Inflammatory macrophage treated with lipopolysaccharide for 1 hour (primary cell): Measurements from ENCODE around the gene ZFYVE9.
A peak's percentile ranks its signal among the peaks of the same experiment; 100 is the strongest.
"Not testable (repeated sequence)": the region's sequence is repeated elsewhere in the genome, so short reads cannot be mapped to it uniquely, and the experiment has no call there.

Source experiments
- DNase-seq, 2 donors: peaks; one replicate each; pipeline ENCODE4 v3.0.0-alpha.2; 2020 to 2022

Gene ZFYVE9

DNA sequence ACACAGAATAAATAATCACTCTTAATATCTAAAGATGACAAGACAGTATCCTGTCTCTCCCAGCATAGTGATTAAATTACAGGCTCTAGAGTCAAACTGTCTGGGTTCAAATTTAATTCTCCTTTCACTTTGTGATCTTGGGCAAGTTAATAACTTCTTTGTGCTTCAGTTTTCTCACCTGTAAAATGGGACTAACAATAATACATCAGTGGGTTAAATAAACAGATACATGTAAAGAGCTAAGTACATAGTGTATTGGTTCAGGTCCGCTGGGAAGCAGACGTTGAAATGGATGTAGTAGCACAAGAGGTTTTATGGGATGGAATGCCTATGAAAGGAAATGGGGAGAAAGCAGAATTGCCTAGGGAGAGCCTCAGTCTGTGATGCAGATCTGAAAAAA lies 10.7 kb downstream of the ZFYVE9 start:
- no peak for DNase-seq

GRCh38 chr1:52153010-52153409 lies 11.1 kb downstream of the ZFYVE9 start:
- DNase-seq = no peak

DNA sequence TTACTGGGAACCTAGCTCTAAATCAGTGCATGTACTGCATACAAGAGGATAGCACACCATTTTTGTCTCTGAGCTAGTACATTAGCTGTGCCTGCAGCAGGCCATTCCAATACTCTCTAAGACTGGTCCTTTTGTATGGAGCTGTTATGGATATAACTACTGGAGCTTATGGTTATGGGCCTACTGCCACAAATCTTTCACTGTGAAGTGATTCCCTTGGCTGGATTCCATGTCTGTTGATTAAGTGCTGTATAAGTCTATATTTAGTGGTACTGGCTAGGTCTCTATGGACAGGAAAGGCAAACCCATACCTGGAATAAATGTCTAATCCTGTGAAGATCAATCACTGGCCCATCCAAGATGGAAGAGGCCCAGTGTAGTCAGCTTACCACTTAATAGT lies 12.0 kb downstream of the ZFYVE9 start:
- no peak for DNase-seq

DNA sequence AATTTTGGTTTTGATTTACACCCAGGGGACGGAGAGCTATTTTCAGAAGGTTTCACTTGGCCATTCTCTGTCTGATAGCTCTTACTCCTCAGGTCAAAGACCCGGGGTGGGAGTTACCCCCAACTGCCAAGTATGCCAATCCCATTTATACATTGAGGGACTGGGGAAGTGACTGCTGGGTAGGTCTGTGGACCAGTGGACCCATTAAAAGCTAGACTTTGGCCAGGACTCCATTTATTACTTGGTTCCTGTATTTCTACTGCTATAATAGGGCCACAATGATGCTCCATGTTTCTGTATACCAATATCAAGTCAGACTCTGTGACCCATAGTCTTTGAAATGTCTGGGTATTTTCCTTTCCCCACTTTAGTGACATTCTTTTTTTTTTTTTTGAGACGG lies 14.6 kb downstream of the ZFYVE9 start:
- DNase-seq = no peak

GRCh38 chr1:52157582-52157981 lies 15.7 kb downstream of the ZFYVE9 start:
- DNase-seq = no peak

DNA sequence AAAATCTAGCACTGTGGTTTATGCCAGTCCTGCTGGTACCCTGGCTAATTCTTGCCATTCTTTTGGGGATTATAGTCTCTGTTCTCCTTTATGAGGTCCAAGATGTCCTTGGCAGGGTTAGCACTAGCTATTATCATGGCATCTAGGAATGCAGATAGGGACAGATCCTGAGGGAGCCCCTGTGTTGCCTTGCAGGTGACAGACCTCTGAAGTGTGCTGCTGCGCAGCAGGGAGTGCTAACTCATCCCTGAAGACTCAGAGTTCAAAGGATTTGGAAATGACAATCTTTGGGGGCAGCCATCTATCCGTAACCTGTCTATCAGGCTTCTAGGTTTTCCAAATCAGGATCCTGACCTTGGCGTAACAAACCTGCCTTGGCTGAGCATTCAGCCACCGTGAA lies 16.3 kb downstream of the ZFYVE9 start:
- no peak for DNase-seq

GRCh38 chr1:52159033-52159789 lies 17.3 kb downstream of the ZFYVE9 start:
- no peak for DNase-seq

GRCh38 chr1:52162947-52163346 lies 21.1 kb downstream of the ZFYVE9 start:
- no peak for DNase-seq

- DNase-seq = no peak
Observed at GRCh38 chr1:52164604-52165003, 22.7 kb downstream of the ZFYVE9 start.

DNA sequence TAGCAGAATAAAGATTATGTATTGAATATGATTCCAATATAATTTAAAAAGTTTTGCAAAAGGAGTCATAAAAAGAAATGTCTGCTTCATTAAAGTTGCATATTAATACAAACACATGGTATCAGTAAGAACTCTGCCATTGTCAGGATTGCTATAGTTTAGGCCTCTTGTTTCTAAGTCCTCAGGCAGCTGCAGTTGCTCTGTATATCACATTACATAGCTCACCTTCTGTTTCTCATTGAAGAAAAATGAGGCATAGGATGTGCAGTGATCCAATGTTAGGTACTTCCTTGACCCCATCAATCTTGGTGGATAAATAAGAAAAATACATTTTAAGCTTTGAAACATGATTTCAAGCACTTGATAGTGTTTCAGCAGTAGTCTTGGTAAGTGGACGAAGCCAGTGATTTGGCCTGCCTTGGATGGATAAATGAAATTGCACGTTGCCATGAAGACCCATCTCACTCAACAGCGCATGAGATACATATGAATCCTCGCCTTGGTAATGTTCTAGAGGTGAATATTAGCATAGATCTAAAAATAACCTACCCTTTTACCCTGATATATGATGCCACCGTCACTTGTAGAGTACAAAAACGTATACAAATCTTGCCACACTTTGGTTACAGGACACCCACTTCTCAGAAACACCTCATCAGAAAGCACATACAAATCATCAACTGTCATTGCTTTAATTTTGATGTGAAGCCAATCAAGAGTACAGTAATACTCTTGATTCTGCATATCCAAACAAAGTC lies 25.3 kb downstream of the ZFYVE9 start:
- no peak for DNase-seq

DNA sequence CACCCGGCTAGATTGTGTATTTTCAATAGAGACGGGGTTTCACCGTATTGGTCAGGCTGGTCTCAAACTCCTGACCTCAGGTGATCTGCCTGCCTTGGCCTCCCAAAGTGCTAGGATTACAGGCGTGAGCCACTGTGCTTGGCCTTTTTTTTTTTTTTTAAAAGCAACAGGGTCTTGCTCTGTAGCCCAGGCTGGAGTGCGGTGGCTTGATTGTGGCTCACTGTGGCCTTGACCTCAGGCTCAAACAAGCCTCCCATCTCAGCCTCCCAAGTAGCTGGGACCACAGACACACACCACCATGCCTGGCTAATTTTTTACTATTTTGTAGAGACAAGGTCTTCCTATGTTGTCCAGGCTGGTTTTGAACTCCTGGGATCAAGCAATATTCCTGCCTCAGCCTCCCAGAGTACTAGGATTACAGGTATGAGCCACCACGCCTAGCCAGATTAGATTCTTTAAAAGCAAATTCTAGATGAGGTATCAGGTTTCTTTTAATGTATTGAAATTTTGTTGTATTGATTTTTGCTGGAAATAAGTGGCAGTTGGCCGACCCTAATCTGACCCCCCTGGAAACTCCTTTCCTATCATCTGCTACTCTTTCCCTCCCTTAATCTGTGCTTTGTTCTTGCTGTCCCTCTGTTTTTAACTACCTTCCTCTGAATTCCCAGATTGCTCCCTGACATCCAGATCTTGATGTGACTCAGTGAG lies 26.6 kb downstream of the ZFYVE9 start:
- no peak for DNase-seq

- DNase-seq = not testable (repeated sequence)
Observed at GRCh38 chr1:52171149-52171548, 29.3 kb downstream of the ZFYVE9 start.

- DNase-seq = no peak
Observed at GRCh38 chr1:52179073-52179472, 37.2 kb downstream of the ZFYVE9 start.

- DNase-seq = no peak
Observed at GRCh38 chr1:52180176-52180575, 38.3 kb downstream of the ZFYVE9 start.

DNA sequence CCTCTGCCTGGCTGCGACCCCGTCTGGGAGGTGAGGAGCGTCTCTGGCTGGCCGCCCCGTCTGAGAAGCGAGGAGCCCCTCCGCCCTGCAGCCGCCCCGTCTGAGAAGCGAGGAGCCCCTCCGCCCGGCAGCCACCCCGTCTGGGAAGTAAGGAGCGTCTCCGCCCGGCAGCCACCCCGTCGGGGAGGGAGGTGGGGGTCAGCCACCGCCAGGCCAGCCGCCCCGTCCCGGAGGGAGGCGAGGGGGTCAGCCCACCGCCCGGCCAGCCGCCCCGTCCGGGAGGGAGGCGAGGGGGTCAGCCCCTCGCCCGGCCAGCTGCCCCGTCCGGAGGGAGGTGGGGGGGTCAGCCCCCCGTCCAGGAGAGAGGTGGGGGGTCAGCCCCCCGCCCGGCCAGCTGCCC lies 39.9 kb downstream of the ZFYVE9 start:
- DNase-seq = not testable (repeated sequence)

DNA sequence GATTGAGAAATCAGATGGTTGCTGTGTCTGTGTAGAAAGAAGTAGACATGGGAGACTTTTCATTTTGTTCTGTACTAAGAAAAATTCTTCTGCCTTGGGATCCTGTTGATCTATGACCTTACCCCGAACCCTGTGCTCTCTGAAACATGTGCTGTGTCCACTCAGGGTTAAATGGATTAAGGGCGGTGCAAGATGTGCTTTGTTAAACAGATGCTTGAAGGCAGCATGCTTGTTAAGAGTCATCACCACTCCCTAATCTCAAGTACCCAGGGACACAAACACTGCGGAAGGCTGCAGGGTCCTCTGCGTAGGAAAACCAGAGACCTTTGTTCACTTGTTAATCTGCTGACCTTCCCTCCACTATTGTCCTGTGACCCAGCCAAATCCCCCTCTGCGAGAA lies 40.4 kb downstream of the ZFYVE9 start:
- DNase-seq = not testable (repeated sequence)

DNA sequence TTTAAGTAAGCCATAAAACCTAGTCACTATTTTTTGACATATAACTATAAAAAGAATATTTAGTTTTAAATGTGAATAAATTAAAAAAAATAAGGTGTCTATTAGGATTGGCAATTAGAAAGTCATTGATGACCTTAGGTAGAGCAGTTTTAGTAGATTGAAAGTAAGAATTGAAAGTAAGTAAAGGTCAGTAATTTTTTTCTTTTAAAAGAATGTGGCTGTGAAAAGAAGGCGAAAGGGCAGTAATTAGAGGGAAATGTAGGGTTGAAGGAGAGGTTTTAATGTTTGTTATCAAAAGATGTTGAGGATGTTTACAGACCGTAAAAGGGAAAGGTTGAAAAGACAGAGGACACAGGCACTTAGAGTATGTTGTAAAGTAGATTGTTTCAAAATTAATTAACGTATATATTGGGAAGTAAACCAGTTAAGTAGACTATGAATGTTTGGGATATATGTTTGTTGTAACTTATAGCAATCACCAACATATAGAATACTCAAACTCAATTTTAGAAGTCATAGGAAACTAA lies 41.0 kb downstream of the ZFYVE9 start:
- DNase-seq = no peak

- no peak for DNase-seq
Observed at GRCh38 chr1:52186449-52186848, 44.6 kb downstream of the ZFYVE9 start.

DNA sequence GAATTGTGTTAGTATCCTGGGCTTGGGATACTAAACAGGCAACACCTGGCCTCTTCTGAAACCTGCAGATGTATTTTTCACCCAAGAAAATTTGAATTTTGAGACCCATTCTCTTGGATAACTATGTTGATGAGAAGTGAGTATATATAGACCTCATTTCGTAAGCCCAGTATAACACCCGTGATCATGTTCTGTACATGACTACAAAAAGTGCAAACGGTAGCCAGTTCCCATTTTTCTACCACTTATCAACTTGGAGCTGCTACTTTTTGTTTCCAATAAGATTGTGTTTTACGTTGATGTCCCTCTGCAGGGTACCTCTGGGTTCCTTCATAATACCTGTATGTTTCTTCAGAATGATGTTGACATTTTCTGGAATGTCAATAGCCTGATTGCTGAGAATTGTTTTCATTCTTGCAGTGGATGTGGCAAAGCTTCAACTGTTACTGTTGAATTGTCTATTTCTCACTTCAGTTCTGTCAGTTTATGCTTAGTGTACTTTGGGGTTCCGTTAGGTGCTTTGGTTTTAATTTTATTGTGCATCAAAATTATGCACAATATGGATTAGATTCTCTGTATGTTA lies 48.1 kb downstream of the ZFYVE9 start:
- DNase-seq = peak; percentile 0 to 6

GRCh38 chr1:52190500-52191252 lies 48.8 kb downstream of the ZFYVE9 start:
- DNase-seq = no peak

GRCh38 chr1:52191395-52191965 lies 49.6 kb downstream of the ZFYVE9 start:
- DNase-seq = no peak

GRCh38 chr1:52192024-52192423 lies 50.1 kb downstream of the ZFYVE9 start:
- DNase-seq = no peak
